NT2/D1 (cell line): ENCODE results near the gene ADSL.

Experiments used
- SUZ12 ChIP-seq: IDR thresholded peaks from 2 replicates; pipeline ENCODE4 v1.6.1; 2011; ENCODE audit not compliant: insufficient read length, insufficient read depth; ENCODE audit errors: extremely low read depth
- ZNF274 ChIP-seq: IDR thresholded peaks from 2 replicates; pipeline ENCODE4 v1.6.1; 2011; ENCODE audit warnings: mild to moderate bottlenecking, low read depth, low read length

DNA sequence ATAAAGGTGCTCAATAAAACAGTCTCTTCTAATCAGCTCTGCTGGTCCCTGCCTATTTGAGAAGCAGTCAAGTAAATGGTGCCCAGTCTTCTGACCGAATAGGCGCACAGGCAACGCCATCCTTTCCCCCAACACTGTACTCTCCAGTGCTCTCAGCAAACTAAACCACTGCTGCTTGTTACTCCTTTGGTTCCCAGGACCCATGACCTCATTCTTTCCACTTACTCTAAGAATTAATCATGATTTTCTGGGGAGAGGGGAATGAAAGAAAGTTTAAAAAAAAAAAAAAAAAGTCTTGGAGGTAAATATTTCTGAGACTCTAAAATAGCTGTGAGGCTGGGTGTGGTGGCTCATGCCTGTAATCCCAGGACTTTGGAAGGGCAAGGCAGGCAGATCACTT lies 87.8 kb downstream of the ADSL start:
- TF ChIP-seq SUZ12 (no peak), ZNF274 (no peak)
